ENCODE results near the gene GBE1. TPM values are rescaled to one million over a fixed set of nuclear protein-coding genes. Genes with fewer than 3 reads are reported as not detected.
A peak's percentile ranks its signal among the peaks of the same experiment; 100 is the strongest.

The GBE1 gene
- total and polyA plus RNA-seq, 2 experiments from 2014 or later = 27.2 to 71.2 TPM

- no peaks in the 10 kb centered on the region for H3K36me3 ChIP-seq
- TF ChIP-seq, protein P1, sequence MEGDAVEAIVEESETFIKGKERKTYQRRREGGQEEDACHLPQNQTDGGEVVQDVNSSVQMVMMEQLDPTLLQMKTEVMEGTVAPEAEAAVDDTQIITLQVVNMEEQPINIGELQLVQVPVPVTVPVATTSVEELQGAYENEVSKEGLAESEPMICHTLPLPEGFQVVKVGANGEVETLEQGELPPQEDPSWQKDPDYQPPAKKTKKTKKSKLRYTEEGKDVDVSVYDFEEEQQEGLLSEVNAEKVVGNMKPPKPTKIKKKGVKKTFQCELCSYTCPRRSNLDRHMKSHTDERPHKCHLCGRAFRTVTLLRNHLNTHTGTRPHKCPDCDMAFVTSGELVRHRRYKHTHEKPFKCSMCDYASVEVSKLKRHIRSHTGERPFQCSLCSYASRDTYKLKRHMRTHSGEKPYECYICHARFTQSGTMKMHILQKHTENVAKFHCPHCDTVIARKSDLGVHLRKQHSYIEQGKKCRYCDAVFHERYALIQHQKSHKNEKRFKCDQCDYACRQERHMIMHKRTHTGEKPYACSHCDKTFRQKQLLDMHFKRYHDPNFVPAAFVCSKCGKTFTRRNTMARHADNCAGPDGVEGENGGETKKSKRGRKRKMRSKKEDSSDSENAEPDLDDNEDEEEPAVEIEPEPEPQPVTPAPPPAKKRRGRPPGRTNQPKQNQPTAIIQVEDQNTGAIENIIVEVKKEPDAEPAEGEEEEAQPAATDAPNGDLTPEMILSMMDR (IDR thresholded peaks at IDR 0.05; ENCODE audit: low read depth, low read length) = no peak
- H3K4me3 ChIP-seq = no peak overlapping the region
- peak in 1 of 2 donors; percentile 83 for DNase-seq (ENCODE audit: low read depth in 1 of 2, low spot score in 1 of 2)
- H3K4me1 ChIP-seq (ENCODE audit: low read depth) = no peaks in the 10 kb centered on the region
- no peaks in the 10 kb centered on the region for H3K27me3 ChIP-seq
- H3K27ac ChIP-seq = no peak overlapping the region
- H3K9me3 ChIP-seq (ENCODE audit: low read depth) = no peaks in the 10 kb centered on the region
Measured at GRCh38 chr3:81443958-81444357, 317.5 kb downstream of the GBE1 start.

GRCh38 chr3:81443457-81443782, 318.0 kb downstream of the GBE1 start:
- Histone ChIP-seq H3K27me3 (no peaks in the 10 kb centered on the region), H3K4me3 (no peak overlapping the region), H3K9me3 (ENCODE audit: low read depth) (no peaks in the 10 kb centered on the region), H3K27ac (peak overlapping the region; percentile 10), H3K36me3 (no peaks in the 10 kb centered on the region), H3K4me1 (ENCODE audit: low read depth) (no peaks in the 10 kb centered on the region)
- TF ChIP-seq, protein P1 (IDR thresholded peaks at IDR 0.05; ENCODE audit: low read depth, low read length) = no peak
- DNase-seq (ENCODE audit: low read depth in 1 of 2, low spot score in 1 of 2) = no peak

GRCh38 chr3:81442758-81443456, 318.5 kb downstream of the GBE1 start:
- Histone ChIP-seq H3K4me1 (ENCODE audit: low read depth) (no peaks in the 10 kb centered on the region), H3K4me3 (no peak overlapping the region), H3K36me3 (no peaks in the 10 kb centered on the region), H3K27ac (peak overlapping the region; percentile 10), H3K9me3 (ENCODE audit: low read depth) (no peaks in the 10 kb centered on the region), H3K27me3 (no peaks in the 10 kb centered on the region)
- DNase-seq (ENCODE audit: low read depth in 1 of 2, low spot score in 1 of 2) = no peak
- TF ChIP-seq, protein P1 (IDR thresholded peaks at IDR 0.05; ENCODE audit: low read depth, low read length) = no peak

DNA sequence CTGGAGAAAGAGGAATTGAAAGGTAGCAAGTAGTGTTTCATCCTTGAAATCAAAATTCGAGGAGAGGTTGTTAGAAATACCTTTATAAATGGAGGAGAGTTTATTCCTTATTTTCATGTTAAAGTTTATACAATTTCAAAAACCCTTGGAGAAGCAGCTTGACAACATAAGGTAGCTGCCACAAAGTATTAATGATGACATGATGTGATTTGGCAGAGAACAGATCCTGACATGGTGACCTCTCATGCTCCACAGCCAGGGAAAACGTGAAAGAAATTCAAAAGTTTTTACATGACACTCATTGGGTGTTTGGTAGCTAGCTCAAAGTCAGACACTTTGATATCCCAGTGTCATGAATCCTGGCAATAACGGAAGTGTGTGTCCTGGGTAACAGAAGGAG, 320.8 kb downstream of the GBE1 start:
- H3K27ac ChIP-seq = no peak overlapping the region
- no peaks in the 10 kb centered on the region for H3K36me3 ChIP-seq
- H3K4me3 ChIP-seq = no peak overlapping the region
- H3K4me1 ChIP-seq (ENCODE audit: low read depth) = no peaks in the 10 kb centered on the region
- no peaks in the 10 kb centered on the region for H3K9me3 ChIP-seq (ENCODE audit: low read depth)
- no peak for DNase-seq (ENCODE audit: low read depth in 1 of 2, low spot score in 1 of 2)
- H3K27me3 ChIP-seq = no peaks in the 10 kb centered on the region
- TF ChIP-seq, protein P1 (IDR thresholded peaks at IDR 0.05; ENCODE audit: low read depth, low read length) = no peak

Data from cardiac muscle cell (in vitro differentiated cells and primary cell).